ENCODE data around the gene SLC35B4.

DNA sequence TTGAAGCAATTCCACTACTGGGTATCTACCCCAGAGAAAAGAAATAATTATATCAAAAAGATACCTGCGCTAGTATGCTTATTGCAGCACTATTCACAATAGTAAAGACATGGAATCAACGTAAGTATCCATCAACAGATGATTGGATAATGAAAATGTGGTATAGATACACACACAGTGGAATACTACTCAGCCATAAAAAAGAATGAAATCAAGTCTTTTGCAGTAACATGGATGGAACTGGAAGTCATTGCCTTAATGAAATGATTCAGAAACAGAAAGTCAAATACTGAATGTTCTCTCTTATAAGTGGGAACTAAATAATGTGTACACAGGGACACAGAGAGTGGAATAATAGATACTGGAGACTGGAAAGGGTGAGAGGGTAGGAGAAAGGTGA, 7.4 kb upstream of the SLC35B4 start:
- TF ChIP-seq, protein P1, sequence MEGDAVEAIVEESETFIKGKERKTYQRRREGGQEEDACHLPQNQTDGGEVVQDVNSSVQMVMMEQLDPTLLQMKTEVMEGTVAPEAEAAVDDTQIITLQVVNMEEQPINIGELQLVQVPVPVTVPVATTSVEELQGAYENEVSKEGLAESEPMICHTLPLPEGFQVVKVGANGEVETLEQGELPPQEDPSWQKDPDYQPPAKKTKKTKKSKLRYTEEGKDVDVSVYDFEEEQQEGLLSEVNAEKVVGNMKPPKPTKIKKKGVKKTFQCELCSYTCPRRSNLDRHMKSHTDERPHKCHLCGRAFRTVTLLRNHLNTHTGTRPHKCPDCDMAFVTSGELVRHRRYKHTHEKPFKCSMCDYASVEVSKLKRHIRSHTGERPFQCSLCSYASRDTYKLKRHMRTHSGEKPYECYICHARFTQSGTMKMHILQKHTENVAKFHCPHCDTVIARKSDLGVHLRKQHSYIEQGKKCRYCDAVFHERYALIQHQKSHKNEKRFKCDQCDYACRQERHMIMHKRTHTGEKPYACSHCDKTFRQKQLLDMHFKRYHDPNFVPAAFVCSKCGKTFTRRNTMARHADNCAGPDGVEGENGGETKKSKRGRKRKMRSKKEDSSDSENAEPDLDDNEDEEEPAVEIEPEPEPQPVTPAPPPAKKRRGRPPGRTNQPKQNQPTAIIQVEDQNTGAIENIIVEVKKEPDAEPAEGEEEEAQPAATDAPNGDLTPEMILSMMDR (IDR thresholded peaks at IDR 0.05): no peak
- TF ChIP-seq POLR2A (IDR thresholded peaks at IDR 0.05) (no peak), POLR2AphosphoS5 (IDR thresholded peaks at IDR 0.05) (no peak)

Measured in sigmoid colon (tissue), 4 donors.